GM12878 (cell line): ENCODE measurements around the gene IGFBP2. TPM values are rescaled to one million over a fixed set of nuclear protein-coding genes. Genes with fewer than 3 reads are reported as not detected.

Experiments used
- ATAC-seq: fragments of 200-7000 bp; cut with Tn5 transposase; 3 replicates; pipeline ENCODE4 v1.9.1; 2020; ENCODE audit warnings: mild to moderate bottlenecking, moderate library complexity
- BruUV-seq: library from RNA; stranded (reverse); fragments of 400-500 nt; replicated peaks from 2 replicates; lab custom pipeline; 2021; lab: Mats Ljungman, UMichigan
- CTCF ChIA-PET: fragments of 300-600 bp; sonication (Branson Sonifier 250); formaldehyde crosslinking; extraction: SDS; loops from one replicate; lab custom pipeline; 2021; ENCODE audit warnings: inconsistent platforms; lab: Yijun Ruan, JAX
- POLR2A ChIA-PET: fragments of 350-600 bp; formaldehyde crosslinking; extraction: SDS; loops from one replicate; lab custom pipeline; 2021; ENCODE audit warnings: inconsistent platforms; lab: Charles Lee
- RAD21 ChIA-PET: fragments of 300-600 bp; sonication (Branson Sonifier 250); formaldehyde crosslinking; loops from one replicate; lab custom pipeline; 2023; ENCODE audit warnings: antibody characterized with exemption; ENCODE audit not compliant: unreplicated experiment; lab: Charles Lee
- SMC1A ChIA-PET: fragments of 300-600 bp; sonication (Branson Sonifier 250); formaldehyde crosslinking; loops from one replicate; lab custom pipeline; 2023; ENCODE audit not compliant: unreplicated experiment, uncharacterized antibody; lab: Charles Lee
- DNase-seq: peaks from one replicate; pipeline ENCODE4 v3.0.0-alpha.2; 2011; ENCODE audit warnings: low read depth, low spot score
- FAIRE-seq: peaks from 3 replicates; lab custom pipeline; 2011; peaks lifted over from hg19 to GRCh38; lab: Jason Lieb, UNC
- H2AFZ ChIP-seq: 2 replicates; pipeline ENCODE4 v1.6.0; 2011; ENCODE audit warnings: low read depth, low read length, control low read depth; ENCODE audit not compliant: control insufficient read depth
- H3K27ac ChIP-seq: 2 replicates; pipeline ENCODE4 v1.5.1; 2011; ENCODE audit warnings: control low read depth; ENCODE audit not compliant: control insufficient read depth, insufficient read depth
- H3K27me3 ChIP-seq, 2 experiments: replicated peaks in 1 of 2; 2 replicates each; pipeline versions ENCODE4 v1.6.0 to v1.6.1; 2011; ENCODE audit warnings: low read length in 1 of 2; ENCODE audit not compliant: control insufficient read depth in 2 of 2, insufficient read depth in 2 of 2
- H3K36me3 ChIP-seq, 2 experiments: 2 replicates each; pipeline ENCODE4 v1.5.1; 2011; ENCODE audit warnings: low read length in 1 of 2; ENCODE audit not compliant: control insufficient read depth in 2 of 2, insufficient read depth in 2 of 2
- H3K4me1 ChIP-seq: 2 replicates; pipeline ENCODE4 v1.6.1; 2011; ENCODE audit warnings: mild to moderate bottlenecking, low read length, moderate library complexity, mixed read lengths; ENCODE audit not compliant: control insufficient read depth, insufficient read depth
- H3K4me2 ChIP-seq: 2 replicates; pipeline ENCODE4 v1.6.0; 2011; ENCODE audit warnings: control low read depth; ENCODE audit not compliant: control insufficient read depth, insufficient read depth
- H3K4me3 ChIP-seq: fragments of 200-600 bp; sonication (generic); 2 replicates; pipeline ENCODE4 v1.5.1; 2016
- H3K79me2 ChIP-seq: 2 replicates; pipeline ENCODE4 v1.6.0; 2011; ENCODE audit warnings: low read length; ENCODE audit not compliant: control insufficient read depth, insufficient read depth
- H3K9ac ChIP-seq: 2 replicates; pipeline ENCODE4 v1.8.0; 2011; ENCODE audit warnings: low read length, control low read depth, mixed read lengths; ENCODE audit not compliant: control insufficient read depth, insufficient read depth
- H3K9me3 ChIP-seq: replicated peaks from 3 replicates; pipeline ENCODE4 v1.5.1; 2011; ENCODE audit warnings: mild to moderate bottlenecking, low read length; ENCODE audit not compliant: control insufficient read depth, insufficient read depth
- H4K20me1 ChIP-seq: 2 replicates; pipeline ENCODE4 v1.6.0; 2011; ENCODE audit not compliant: control insufficient read depth, insufficient read depth
- NR2F1 ChIP-seq: fragments of 450-650 bp; conservative IDR thresholded peaks from 2 replicates; pipeline ENCODE4 v1.6.1; 2017; ENCODE audit warnings: mild to moderate bottlenecking
- ZZZ3 ChIP-seq: IDR thresholded peaks from 2 replicates; pipeline ENCODE4 v1.6.1; 2011; ENCODE audit warnings: low read depth; ENCODE audit not compliant: control insufficient read depth, insufficient read length
- WGBS: methylation state at CpG from one replicate; pipeline ENCODE4 v1.1.6; 2016; ENCODE audit warnings: low lambda C conversion rate; ENCODE audit not compliant: insufficient replicate concordance, insufficient coverage; ENCODE audit errors: missing lambda C conversion rate; 5-methylcytosine and 5-hydroxymethylcytosine counted together
- in situ Hi-C: fragments of 300-500 bp; cut with MboI; formaldehyde crosslinking; loops from 9 replicates; pipeline ENCODE4 v1.14.3; 2018; ENCODE audit warnings: mixed read lengths
- intact Hi-C: fragments of 100-400 bp; cut with micrococcal nuclease; formaldehyde crosslinking; loops from one replicate; pipeline ENCODE4 v1.14.2; 2022; ENCODE audit not compliant: unreplicated experiment
- polyA plus RNA-seq, 11 experiments: library from polyadenylated mRNA; depleted of rRNA in 4 of 11; unstranded in 6 of 11; stranded (reverse) in 5 of 11; fragments of >200 nt; fragmentation: Nextera tagmentation in 4 of 11; fragmentation: Illumina TruSeq in 1 of 11; extraction: Ambion mirVana in 4 of 11; extraction: Trizol in 1 of 11; gene quantifications; 1 replicate in 1 of 11; 2 replicates in 10 of 11; pipeline versions ENCODE4 v1.2.1 to v1.2.3, GENCODE V29; 2011 to 2016; ENCODE audit warnings: inconsistent platforms in 2 of 11, missing spikeins in 2 of 11, low read depth in 1 of 11
- total RNA-seq, 4 experiments: library from RNA; depleted of rRNA in 3 of 4; stranded (reverse); fragments of >200 nt in 3 of 4; fragmentation: Illumina TruSeq in 1 of 4; extraction: Trizol in 1 of 4; gene quantifications; 2 replicates each; pipeline versions ENCODE4 v1.2.1 to v1.2.3, GENCODE V29; 2013 to 2021
- TF ChIP-seq, protein P1 (sequence below): fragments of 450-650 bp; IDR thresholded peaks from 2 replicates; pipeline ENCODE4 v1.6.1; 2017; ENCODE audit warnings: borderline replicate concordance
- TF ChIP-seq, protein P2 (sequence below): fragments of 450-650 bp; formaldehyde crosslinking; IDR thresholded peaks from 2 replicates; pipeline ENCODE4 v1.4.0; 2022; ENCODE audit warnings: mild to moderate bottlenecking, moderate library complexity
- TF ChIP-seq, protein P3 (sequence below): fragments of 450-650 bp; IDR thresholded peaks from 2 replicates; pipeline ENCODE4 v1.6.1; 2016; ENCODE audit warnings: mild to moderate bottlenecking

Gene IGFBP2
- total and polyA plus RNA-seq, 10 of the 15 experiments (the other 5 are each of a cell fraction or from before 2014, with no cell fraction given): 0.11 to 1.5 (median 0.38) TPM; not detected in 5

GRCh38 chr2:216658757-216659156 is 25.5 kb downstream of the IGFBP2 start:
- Histone ChIP-seq H3K4me1 (no peaks in the 10 kb centered on the region), H3K4me2 (no peak overlapping the region), H3K9ac (no peak overlapping the region), H3K4me3 (no peak overlapping the region), H3K27ac (no peak overlapping the region), H3K27me3 (no peaks in the 10 kb centered on the region), H3K36me3 (no peaks in the 10 kb centered on the region), H3K79me2 (no peaks in the 10 kb centered on the region), H4K20me1 (no peaks in the 10 kb centered on the region), H2AFZ (no peak overlapping the region), H3K9me3 (no peaks in the 10 kb centered on the region)
- ChIA-PET SMC1A (interaction anchor here (0.6 to 12.7 kb wide), 2 partner anchors 32 to 139 kb away, joined by 3 to 226 read pairs; no protein-coding TSS in a partner anchor), CTCF (interaction anchor here (1.0 to 14.2 kb wide), 3 partner anchors 8 to 136 kb away, joined by 3 to 475 read pairs (median 5); no protein-coding TSS in a partner anchor), RAD21 (interaction anchor here (12.2 kb wide), 1 partner anchor 138 kb away, joined by 239 read pairs; no protein-coding TSS in a partner anchor), POLR2A (no interaction called here)
- ATAC-seq (no peak), DNase-seq (no peak), FAIRE-seq (no peak)
- no TSS peak for BruUV-seq
- WGBS: 21% methylated on average over 6 of the region's 6 CpGs
- TF ChIP-seq, protein P1, sequence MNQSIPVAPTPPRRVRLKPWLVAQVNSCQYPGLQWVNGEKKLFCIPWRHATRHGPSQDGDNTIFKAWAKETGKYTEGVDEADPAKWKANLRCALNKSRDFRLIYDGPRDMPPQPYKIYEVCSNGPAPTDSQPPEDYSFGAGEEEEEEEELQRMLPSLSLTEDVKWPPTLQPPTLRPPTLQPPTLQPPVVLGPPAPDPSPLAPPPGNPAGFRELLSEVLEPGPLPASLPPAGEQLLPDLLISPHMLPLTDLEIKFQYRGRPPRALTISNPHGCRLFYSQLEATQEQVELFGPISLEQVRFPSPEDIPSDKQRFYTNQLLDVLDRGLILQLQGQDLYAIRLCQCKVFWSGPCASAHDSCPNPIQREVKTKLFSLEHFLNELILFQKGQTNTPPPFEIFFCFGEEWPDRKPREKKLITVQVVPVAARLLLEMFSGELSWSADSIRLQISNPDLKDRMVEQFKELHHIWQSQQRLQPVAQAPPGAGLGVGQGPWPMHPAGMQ: no peak
- TF ChIP-seq NR2F1 (no peak), ZZZ3 (no peak)
- TF ChIP-seq, protein P2, sequence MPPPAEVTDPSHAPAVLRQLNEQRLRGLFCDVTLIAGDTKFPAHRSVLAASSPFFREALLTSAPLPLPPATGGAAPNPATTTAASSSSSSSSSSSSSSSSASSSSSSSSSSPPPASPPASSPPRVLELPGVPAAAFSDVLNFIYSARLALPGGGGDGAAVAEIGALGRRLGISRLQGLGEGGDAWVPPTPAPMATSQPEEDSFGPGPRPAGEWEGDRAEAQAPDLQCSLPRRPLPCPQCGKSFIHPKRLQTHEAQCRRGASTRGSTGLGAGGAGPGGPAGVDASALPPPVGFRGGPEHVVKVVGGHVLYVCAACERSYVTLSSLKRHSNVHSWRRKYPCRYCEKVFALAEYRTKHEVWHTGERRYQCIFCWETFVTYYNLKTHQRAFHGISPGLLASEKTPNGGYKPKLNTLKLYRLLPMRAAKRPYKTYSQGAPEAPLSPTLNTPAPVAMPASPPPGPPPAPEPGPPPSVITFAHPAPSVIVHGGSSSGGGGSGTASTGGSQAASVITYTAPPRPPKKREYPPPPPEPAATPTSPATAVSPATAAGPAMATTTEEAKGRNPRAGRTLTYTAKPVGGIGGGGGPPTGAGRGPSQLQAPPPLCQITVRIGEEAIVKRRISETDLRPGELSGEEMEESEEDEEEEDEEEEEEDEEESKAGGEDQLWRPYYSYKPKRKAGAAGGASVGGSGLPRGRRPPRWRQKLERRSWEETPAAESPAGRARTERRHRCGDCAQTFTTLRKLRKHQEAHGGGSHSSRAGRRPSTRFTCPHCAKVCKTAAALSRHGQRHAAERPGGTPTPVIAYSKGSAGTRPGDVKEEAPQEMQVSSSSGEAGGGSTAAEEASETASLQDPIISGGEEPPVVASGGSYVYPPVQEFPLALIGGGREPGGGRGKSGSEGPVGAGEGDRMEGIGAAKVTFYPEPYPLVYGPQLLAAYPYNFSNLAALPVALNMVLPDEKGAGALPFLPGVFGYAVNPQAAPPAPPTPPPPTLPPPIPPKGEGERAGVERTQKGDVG (CRISPR knock-in tag): no peak
- TF ChIP-seq, protein P3, sequence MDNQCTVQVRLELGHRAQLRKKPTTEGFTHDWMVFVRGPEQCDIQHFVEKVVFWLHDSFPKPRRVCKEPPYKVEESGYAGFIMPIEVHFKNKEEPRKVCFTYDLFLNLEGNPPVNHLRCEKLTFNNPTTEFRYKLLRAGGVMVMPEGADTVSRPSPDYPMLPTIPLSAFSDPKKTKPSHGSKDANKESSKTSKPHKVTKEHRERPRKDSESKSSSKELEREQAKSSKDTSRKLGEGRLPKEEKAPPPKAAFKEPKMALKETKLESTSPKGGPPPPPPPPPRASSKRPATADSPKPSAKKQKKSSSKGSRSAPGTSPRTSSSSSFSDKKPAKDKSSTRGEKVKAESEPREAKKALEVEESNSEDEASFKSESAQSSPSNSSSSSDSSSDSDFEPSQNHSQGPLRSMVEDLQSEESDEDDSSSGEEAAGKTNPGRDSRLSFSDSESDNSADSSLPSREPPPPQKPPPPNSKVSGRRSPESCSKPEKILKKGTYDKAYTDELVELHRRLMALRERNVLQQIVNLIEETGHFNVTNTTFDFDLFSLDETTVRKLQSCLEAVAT: no peak
- intact Hi-C loops: no loop called here
- in situ Hi-C loops: no loop called here
